Skeletal muscle cell (primary cell): ENCODE results near the gene C12orf60.
"Not testable (repeated sequence)": the region's sequence is repeated elsewhere in the genome, so short reads cannot be mapped to it uniquely, and the experiment has no call there.

ENCODE experiments used
- DNase-seq: peaks from one replicate; pipeline ENCODE4 v3.0.0-alpha.2; 2010; ENCODE audit warnings: low read depth
- H3K4me3 ChIP-seq: 2 replicates; pipeline ENCODE4 v1.5.1; 2011; ENCODE audit warnings: low read depth, mild to moderate bottlenecking, control low read depth, low read length, moderate library complexity

Gene C12orf60, protein sequence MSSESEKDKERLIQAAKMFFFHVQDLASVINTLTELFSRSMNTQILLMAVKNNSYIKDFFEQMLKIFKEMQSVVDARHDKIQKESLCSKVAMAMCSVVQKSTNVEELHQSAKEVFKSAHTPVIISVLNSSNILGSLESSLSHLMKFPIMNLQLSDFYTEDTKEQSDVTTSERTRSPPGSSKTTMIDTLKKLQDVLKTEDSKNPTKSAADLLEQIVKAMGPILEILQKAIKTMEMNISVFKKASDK

DNA sequence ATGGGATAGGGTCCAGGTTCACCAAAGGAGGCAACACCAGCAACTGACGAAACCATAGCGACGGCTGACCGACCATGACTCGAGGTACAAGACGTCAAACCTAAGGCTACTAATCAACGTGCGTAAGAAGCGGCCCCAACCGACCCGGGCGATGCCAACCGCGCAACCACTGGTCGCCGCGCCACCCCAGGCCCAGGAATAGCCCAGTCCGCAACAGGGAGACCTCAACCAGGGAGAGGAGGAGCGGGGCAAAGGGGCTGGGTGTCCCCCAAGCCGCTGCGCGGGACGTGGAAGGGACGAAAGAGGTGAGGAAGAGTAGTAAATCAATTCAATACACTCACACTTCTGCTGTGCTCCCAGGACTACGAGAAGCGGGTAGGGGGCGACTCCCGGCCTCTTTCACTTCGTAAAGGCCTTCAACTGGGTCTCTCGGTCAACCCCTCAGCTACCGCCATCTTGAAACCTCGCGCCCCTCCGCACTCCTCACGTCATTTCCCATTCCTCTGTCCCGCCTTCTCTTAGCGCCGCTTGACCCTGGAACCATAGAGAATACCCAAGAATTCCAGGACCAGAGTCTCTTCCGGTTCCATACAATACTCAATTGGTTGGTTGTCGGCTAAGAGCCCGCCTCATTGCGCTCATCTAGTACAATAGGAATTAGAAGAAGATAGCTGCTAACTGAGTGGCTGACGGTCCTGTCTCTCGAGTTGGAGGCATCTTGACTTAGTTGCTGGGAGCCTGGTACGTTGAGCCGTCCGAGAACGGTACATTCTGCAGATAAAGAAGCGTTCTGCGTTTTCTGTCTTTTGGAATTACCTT is at the start of gene C12orf60, which contains the start of gene WBP11:
Gene C12orf60 (plus strand): TSS at position 660 of the 819 bp plus-strand sequence. CDS start 19,266 bp downstream, outside the sequence.
Gene WBP11 (minus strand): TSS at position 468 of the 819 bp plus-strand sequence. CDS start 2,095 bp downstream, outside the sequence.
- peak; percentile 95 for DNase-seq
- peak within 1 kb of the TSS; percentile 86 for H3K4me3 ChIP-seq

DNA sequence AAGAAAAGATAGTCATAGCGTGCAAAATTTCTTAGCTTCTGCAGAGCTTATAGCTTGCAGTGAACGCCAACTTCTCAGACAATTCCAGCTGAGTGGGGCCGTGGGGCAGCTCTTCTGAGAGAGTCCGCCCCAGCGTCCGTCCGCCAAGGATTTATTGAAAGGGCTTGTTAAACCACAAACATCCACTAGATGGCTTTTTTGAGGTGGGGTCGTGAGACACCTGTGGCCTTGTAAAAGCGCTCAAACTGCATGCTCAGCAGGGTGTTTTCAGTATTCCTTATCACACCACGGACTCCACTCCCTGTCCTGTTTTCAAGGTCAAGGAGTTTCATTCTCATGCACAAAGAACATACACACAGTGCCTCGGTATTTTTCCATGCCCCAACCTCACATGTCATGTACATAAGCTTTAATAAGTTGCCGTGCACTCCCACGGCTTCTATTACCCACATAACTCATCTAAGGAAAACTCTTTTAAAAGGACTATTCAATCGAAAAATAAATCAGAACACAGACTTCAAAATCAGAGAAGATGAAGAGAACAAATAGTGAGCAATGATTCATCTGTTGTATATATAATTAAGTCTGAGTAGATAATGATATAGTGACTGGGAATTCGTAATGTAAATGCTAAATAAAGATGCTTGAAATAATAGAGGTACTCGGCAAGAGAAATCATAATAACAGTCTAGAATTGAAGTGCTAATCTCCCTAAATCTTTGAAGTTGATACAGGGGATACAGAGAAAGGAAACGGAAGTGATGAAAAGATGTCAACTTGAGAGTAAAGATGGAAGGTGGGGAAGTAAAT is 46.9 kb upstream of the C12orf60 start:
- no peak for DNase-seq
- no peak overlapping the region for H3K4me3 ChIP-seq

DNA sequence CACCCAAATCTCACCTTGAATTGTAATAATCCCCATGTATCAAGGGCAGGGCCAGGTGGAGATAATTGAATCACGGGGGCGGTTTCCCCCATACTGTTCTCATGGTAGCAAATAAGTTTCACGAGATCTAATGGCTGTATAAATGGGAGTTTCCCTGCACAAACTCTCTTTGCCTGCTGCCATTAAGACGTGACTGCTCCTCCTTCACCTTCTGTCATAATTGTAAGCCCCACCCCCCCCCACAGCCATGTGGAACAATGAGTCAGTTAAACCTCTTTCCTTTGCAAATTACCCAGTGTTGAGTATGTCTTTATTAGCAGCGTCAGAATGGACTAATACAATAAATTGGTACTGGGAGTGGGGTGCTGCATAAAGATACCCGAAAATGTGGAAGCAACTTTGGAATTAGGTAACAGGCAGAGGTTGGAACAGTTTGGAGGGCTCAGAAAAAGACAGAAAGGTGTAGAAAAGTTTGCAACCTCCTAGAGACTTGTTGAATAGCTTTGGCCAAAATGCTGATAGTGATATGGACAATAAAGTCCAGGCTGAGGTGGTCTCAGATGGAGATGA is 43.7 kb upstream of the C12orf60 start:
- H3K4me3 ChIP-seq, DNase-seq: not testable (repeated sequence)

DNA sequence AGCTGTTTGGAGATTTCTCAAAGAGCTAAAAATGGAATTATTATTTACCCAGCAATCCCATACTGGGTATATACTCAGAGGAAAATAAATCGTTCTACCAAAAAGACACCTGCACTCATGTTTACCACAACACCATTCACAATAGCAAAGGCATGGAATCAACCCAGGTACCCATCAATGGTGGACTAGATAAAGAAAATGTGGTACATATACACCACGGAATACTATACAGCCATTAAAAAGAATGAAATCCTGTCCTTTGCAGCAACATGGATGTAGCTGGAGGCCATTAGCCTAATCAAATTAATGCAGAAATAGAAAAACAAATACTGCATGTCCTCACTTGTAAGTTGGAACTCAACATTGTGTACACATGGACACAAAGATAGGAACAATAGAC is 38.1 kb upstream of the C12orf60 start:
- H3K4me3 ChIP-seq = no peak overlapping the region
- no peak for DNase-seq

DNA sequence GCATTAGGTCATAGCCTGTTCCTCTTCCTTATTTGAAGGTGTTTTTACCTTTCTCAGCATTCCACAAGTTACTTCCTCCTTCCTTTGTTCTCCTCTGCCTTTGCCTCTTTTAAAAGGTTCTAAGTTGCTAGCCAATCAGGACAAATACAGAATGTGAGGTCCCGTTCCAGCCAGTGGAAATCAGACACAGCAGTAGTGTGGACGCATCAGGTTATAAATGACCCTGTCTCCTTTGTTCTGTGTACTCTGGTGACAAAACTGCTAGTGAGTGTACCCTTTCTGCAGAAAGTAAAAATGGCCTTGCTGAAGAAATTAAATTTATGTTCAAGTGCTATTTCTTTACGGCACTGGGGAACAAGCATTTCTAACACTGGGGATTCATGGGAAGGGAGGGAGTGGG is 37.5 kb upstream of the C12orf60 start:
- H3K4me3 ChIP-seq, DNase-seq: not testable (repeated sequence)

DNA sequence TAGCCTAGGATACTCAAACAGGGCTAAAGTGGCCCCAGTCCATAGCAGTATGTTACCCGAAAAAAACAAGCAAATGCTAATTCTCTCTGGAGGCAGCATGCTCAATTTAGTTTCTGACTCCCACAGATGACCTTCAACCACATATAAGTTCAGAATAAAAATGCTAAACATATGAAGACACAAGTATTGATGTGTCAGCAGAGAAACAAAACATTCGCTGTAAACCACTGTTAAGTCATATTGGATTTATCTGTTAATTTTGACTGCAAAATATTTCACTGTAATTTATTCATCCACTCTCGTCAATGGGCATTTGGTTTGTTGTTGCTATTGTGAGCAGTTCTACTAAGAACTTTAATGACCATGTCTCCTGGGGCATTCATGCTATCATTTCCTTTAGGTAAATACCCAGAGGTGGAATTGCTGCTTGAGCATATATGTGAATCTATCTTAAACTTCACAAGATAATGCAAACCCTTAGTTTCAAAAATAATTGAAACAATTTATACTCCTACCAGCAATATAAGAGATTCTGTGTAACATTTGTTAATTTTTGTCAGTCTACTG is 36.7 kb upstream of the C12orf60 start:
- no peak overlapping the region for H3K4me3 ChIP-seq
- DNase-seq = no peak

DNA sequence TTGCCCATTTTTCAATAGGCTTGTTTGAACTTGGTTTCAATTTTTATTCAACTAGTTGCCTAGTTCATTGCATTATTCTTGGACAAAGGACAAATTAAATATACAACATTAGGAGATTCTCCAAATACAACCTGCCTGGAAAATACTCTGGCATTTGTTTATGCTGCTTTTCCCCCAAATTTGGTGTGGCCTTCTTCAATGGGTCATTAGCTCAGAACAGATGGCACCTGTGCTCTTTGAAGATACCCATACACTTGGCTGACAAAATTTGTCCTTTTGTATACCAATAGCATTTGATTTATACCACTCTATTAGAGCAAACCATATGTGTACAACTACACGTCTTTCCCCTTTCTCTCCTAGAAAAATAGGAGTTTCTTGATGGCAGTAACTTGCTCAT is 35.9 kb upstream of the C12orf60 start:
- DNase-seq = no peak
- H3K4me3 ChIP-seq = no peak overlapping the region

DNA sequence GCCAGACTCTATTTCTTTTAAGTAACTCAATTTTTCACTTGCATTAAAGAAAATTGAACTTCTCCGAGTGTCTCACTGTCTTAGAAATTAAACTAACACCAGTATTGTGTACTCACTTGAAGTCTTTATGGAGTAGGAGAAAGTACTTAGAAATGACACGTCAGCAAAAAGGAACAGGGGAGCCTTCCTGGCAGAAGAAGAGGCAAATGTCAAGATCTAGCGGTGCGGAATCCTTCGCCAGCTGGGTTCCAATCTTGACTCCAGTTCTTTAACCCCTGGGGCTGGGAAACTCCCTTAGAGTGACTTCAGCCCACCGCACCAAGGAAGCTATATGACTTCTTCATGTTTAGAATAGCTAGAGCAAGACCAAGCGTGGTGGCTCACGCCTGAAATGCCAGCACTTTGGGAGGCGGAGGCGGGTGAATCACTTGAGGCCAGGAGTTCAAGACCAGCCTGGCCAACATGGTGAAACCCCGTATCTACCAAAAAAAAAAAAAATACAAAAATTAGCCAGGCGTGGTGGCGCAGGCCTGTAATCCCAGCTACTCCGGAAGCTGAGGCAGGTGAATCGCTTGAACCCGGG is 34.6 kb upstream of the C12orf60 start:
- no peak for DNase-seq
- peak overlapping the region; percentile 91 for H3K4me3 ChIP-seq

DNA sequence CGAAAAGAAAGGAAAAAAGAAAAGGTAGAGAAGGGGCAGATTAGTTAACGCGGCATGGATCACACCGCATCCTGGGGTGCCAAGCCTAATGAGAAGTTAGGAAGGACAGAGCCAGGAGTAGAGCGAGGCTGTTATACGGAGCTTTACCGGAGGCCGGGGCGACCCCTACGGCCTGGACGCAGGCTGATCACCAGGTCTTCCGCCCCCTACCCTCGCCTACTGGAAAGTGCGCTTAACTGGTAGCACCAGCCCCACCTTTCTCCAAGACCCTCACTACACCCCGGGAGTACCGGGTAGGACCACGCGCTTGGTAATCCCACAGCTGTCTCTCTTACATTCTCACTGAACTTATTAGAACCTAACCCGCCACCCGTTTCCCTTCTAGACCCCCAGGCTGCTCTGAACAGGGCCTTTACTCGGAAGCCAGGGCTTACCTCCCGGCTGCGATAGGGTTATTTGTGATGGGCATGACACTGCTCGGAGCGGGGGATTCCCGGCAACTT is 34.0 kb upstream of the C12orf60 start:
- DNase-seq = no peak
- peak overlapping the region; percentile 91 for H3K4me3 ChIP-seq

DNA sequence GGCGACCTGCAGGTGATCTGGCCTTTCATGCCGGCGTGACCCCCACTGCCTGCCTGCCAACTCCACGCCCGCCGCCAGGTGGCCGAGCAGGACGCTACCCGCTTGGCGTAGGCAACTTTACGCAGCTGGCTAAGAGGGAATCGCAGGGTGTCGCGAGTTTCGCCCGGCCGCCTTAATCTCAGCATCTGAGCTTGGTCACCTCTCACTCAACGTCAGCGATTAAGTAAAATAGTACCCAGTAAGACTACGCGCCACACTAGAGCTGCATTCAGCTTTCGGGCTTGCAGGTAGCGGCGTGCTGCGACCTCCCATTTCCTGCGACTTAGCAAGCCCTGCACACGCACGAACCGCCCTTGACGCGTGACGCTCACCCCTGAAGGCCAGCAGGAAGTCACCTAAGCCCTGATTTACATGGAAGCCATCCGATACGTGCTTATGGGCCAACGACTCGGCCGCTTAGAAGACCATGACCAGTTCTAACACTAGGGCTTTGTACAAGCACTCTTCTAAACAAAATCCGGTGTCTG is 33.4 kb upstream of the C12orf60 start:
- peak; percentile 23 for DNase-seq

DNA sequence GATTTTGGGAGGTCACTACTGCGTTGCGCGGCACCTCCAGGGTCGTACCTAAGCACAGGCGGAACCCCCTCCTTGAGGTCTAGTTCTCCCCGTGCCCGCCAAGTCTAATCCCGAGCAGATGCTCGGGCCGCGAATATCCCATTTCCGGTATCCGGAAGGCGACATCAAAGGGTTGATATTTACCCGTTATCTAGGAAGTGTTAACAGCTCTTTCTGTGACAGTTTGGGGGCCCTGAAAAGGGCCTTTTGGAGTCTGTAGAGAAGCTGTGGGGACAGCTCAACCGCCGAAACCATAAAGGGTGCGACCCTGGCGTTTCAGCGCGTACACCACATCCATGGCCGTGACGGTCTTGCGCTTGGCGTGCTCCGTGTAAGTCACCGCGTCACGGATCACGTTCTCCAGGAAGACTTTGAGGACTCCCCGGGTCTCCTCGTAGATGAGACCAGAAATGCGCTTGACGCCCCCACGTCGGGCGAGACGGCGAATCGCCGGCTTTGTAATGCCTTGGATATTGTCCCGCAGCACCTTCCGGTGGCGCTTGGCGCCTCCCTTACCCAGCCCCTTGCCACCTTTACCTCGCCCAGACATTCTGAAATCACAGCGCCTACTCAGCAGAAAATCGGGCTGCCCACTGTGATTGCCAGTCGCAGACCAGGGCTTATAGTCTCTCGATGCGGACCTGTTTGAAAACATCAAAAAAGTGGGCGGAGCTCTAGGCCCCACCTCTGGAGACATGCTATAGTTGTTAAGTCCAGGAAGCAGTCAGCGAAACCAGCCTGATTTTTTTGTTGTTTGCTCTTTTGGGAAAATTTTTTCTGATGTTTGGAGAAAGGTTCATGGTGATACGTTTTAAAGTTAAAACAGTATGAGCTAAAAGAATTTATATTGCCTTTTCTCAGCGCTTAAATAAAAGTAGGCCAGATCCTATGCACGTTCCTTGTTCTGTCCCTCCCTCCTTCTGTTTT is 32.7 kb upstream of the C12orf60 start:
- peak; percentile 76 for DNase-seq
- peak overlapping the region; percentile 91 for H3K4me3 ChIP-seq

More for the DNA sequence above, 33.4 kb upstream of the C12orf60 start:
- peak overlapping the region; percentile 91 for H3K4me3 ChIP-seq

DNA sequence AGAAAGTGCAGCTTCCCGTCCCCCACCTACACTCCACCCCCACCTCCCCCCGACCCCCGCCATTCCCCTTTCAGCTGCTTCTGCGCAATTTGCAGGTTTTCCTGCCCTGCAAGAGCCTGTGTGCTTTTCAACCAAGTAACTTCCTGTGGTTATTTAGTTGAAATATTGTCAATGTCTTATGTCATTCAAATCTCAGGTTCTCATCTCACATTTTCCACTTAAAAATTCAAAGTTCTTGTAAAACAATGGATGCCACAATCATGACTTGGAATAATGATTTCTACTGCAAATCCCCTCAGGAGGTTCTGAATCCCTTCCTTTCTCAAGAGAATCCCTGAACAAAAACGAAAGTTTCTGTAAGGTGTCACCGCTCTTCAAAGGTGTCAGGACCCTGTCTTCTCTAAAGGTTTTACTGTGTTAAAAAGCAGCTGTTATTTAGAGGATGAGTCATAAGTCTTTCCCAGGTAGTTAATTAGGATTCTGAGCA is 31.8 kb upstream of the C12orf60 start:
- DNase-seq = no peak
- H3K4me3 ChIP-seq = no peak overlapping the region

DNA sequence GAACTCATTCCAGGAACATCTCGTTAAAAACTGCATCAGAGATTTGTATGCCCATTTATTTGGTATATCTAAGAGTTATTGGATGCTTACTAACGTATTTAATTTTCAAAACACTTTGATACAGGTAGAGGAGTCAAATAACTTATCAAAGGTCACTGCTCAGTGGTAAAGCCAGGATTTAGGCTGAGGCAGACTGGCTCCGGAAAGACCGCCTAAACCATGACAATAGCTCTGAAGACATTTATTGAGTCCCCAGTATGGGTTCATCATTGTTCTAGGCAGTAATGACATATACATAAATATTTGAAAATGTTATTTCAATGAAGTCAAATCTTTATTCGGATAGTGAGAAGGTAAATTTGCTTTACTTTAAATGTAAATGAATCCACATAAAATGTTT is 30.5 kb upstream of the C12orf60 start:
- H3K4me3 ChIP-seq = no peak overlapping the region
- DNase-seq = no peak

DNA sequence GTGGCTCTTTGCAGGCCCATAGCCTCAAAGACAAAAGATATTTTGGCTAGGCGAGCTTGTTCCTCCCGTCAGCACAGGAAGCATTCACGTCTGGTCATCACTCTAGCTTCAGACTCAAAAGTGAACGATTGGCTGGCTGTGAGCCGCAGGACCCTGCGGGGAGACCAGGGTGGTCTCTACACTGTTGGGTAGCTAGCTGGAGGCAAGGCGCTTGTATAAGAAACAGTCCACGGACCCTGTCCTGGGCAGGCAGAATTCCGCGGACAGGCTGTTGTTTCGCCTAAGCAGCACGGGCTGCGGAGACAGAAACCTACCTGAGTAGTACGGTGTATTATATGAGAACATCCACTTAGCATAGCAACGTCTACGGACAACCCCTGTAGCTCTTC is 29.8 kb upstream of the C12orf60 start:
- no peak for DNase-seq
- H3K4me3 ChIP-seq = peak overlapping the region; percentile 84

DNA sequence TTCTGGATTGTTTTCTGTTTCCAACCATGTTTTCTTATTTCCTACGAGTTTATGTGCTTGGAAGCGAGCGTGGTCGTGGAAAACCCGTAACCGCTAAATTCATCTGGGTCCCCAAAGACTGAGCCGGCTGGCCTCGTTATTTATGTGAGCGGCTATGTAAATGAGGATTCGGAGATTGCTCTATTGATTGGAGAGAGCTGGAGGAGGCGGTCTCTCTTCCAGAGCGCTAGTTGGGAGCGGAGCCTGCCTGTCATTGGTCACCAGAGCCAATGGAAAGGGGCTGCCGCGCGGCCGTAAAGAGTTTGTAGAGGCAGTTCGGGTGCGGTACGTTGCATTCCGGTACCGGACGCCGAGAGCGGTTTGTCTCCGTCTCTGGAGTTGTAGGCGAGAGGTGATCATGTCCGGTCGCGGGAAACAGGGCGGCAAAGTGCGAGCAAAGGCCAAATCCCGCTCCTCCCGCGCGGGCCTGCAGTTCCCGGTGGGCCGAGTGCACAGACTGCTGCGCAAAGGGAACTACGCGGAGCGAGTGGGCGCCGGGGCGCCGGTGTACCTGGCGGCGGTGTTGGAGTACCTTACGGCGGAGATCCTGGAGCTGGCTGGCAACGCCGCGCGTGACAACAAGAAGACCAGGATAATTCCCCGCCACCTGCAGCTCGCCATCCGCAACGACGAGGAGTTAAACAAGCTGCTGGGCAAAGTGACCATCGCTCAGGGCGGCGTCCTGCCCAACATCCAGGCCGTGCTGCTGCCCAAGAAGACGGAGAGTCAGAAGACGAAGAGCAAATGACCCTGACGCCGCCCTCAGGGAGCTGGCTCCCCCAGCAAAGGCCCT is 29.2 kb upstream of the C12orf60 start:
- DNase-seq = peak; percentile 80
- H3K4me3 ChIP-seq = peak overlapping the region; percentile 84

DNA sequence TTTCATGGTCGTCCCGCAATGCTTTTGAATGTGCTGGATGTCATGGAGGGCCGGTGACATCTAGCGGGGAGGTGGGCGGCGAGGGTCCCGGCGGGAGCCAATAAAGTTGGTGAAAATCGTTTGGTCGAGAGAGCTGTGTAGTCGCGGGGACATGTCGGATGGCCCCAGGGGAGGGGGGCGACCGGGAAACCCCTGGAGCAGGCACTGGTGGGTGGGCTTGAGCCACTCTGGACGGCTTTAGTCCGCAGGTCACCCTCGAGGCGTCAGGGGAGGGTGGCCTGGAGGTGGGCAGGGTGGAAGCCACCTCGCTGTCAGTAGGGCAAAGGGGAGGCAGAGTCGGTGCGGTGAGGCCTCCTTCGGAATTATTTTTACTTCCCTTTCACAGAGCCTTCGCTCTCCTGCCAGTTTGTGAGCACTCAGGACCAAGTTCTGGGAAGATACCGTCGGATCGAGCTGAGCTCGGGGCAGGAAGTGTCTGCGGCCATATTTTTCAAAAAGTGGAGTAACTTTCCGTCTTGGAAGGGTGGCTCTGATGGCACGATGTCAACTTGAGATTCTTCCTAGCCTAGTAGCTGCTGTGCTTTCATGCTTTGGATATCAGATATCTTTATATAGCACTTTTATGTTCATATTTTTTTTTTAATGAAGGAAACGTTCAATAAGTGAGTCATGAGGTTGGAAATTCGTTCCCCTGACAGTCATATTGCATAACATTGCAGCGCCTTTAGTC is 28.4 kb upstream of the C12orf60 start:
- DNase-seq = peak; percentile 42
- H3K4me3 ChIP-seq = peak overlapping the region; percentile 84
